ENCODE measurements around the gene PIP5K1A. TPM values are rescaled to one million over a fixed set of nuclear protein-coding genes. Genes with fewer than 3 reads are reported as not detected.

PIP5K1A gene
- total and polyA plus RNA-seq, 9 of the 15 experiments (the other 6 are each of a cell fraction or from before 2014, with no cell fraction given), result 1.9 to 42.4 (median 18.8) TPM

- peak; percentile 52; the same call in 1 of the 2 replicates for TF ChIP-seq CREB1 (IDR thresholded peaks at IDR 0.05)
- no peak; the same call in 1 of the 2 replicates for TF ChIP-seq CREB1 (CRISPR knock-in tag; IDR thresholded peaks at IDR 0.05)
- TF ChIP-seq ZNF431 (CRISPR knock-in tag; IDR thresholded peaks at IDR 0.05), result no peak
- peak; percentile 95 for TF ChIP-seq NFYB (IDR thresholded peaks at IDR 0.05; ENCODE audit: extremely low read depth, insufficient read length)
- no peak for TF ChIP-seq PATZ1 (CRISPR knock-in tag; IDR thresholded peaks at IDR 0.05; ENCODE audit: borderline replicate concordance)
- no peak for TF ChIP-seq KDM4B (IDR thresholded peaks at IDR 0.05; ENCODE audit: borderline replicate concordance in 2 of 2, low read depth in 1 of 2)
- peak; percentile 24; the same call in 1 of the 2 replicates for TF ChIP-seq HMBOX1 (IDR thresholded peaks at IDR 0.05)
- no peak for TF ChIP-seq MIER1 (IDR thresholded peaks at IDR 0.05; ENCODE audit: low read depth)
- TF ChIP-seq POLR2H (tag; IDR thresholded peaks at IDR 0.05; ENCODE audit: low read depth), result peak; percentile 85
- no peak for TF ChIP-seq SNRNP70 (optimal IDR thresholded peaks at IDR 0.05; ENCODE audit: low read depth, low read length)
- TF ChIP-seq EHMT2 (IDR thresholded peaks at IDR 0.05), result 0 out of 2 replicates have a peak, but pooled peaks have one; percentile 14
- TF ChIP-seq TAF15 (IDR thresholded peaks at IDR 0.05; ENCODE audit: low read depth, low read length), result no peak
- TF ChIP-seq MCM5 (IDR thresholded peaks at IDR 0.05; ENCODE audit: low read depth), result no peak
- no peak for TF ChIP-seq ZNF324 (CRISPR knock-in tag; IDR thresholded peaks at IDR 0.05)
- no peak for TF ChIP-seq GMEB1 (CRISPR knock-in tag; IDR thresholded peaks at IDR 0.05)
- TF ChIP-seq TRIM24 (IDR thresholded peaks at IDR 0.05), result peak in 1 of 2 experiments; percentile 11; a peak in 1 of 4 replicates
- no peak for TF ChIP-seq PRPF4 (IDR thresholded peaks at IDR 0.05; ENCODE audit: insufficient read depth, low read depth, low read length, poor library complexity, severe bottlenecking)
- TF ChIP-seq ZC3H8 (IDR thresholded peaks at IDR 0.05), result peak; percentile 80; the same call in 1 of the 2 replicates
- no peak for TF ChIP-seq ZNF655 (CRISPR knock-in tag; IDR thresholded peaks at IDR 0.05)
- no peak for TF ChIP-seq CBX5 (IDR thresholded peaks at IDR 0.05; ENCODE audit: borderline replicate concordance, low read depth)
- no peak for TF ChIP-seq ZNF24 (IDR thresholded peaks at IDR 0.05)
Measured at GRCh38 chr1:151254217-151255213, 56.2 kb downstream of the PIP5K1A start, which contains the start of gene PSMD4 (continued).

Data from K562 (cell line).